ENCODE measurements around the gene MAT2A. TPM values are rescaled to one million over a fixed set of nuclear protein-coding genes. Genes with fewer than 3 reads are reported as not detected.

MAT2A gene
- total and polyA plus RNA-seq, 2 of the 8 experiments (the other 6 are each of a cell fraction or from before 2014, with no cell fraction given), result 255 to 307 TPM

DNA sequence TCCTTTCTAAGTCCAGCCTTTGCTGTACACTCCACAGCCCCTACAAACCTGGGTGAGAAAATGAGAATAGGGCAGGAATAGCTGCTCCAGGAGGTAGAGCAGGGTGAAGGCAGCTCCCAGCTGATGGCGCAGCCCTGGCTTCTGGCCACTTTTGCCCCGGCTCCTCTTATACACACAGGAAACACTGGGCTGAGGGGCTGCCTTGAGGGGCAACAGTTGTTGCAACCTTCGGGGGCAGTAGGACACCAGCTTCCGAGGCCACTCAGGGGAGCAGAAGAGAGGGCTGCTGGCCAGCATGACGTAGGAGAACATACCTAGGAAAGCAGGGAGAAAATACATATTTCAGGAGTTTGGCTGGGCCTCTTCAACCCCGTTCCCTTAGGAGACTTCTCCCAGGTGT is 14.2 kb downstream of the MAT2A start (continued):
- TF ChIP-seq FOSL1 (IDR thresholded peaks at IDR 0.05; ENCODE audit: insufficient read depth, low read depth, low read length), result no peak

Measured in H1 (cell line).